GM19455 (cell line): Measurements from ENCODE around the gene COMMD7.

ENCODE experiments used
- ATAC-seq: cut with Tn5 transposase; IDR thresholded peaks from one replicate; pipeline ENCODE4 v1.9.1; 2021; ENCODE audit not compliant: unreplicated experiment

Gene COMMD7

DNA sequence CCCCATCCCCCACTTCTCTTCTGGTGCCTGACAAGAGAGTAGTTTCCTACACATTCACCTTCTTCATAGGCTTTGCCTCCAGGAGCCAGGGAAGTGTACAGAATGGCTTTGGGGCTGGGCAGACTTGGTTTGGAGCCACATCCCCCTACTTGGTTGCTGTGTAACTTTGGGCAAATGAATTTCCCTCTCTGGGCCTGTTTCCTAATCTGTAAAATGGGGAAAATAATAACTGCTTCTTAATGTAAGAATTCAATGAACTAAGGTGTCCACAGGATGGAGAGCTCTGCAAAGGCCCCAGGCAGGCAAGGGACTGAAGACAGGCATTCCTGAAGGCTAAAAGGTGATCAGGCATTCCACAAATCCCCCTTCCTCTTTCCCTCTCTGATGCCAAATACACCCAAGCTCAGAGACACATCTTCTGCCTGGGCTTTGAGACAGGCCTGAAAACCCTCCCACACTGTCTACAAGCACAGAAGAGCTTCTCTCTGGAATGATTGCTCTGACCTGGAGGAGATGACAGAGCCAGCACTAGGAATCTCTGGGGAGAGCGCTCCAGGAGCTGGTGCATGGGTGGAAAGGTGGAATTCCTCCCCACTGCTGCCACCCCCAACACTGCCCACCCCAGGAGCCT lies 62.6 kb downstream of the COMMD7 start:
- ATAC-seq, result no peak

DNA sequence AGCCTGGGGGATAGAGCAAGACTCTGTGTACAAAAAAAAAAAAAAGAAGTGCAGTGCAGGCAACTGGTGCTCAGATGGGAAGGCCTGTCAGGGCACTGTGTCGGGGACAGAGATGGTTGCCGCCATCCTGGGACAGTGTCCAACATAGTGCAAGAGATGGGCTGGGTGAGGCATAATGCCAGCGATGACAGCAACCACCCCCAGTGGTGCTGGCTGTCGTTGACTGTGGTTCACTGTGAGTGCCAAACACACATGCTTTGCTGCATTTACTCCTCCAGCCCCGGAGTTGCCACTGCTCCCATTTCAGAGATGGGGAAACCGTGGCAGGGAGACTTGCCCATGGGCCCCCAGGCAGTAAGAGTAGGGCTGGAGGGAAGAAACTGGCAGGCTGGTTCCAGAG lies 64.3 kb downstream of the COMMD7 start:
- no peak for ATAC-seq

DNA sequence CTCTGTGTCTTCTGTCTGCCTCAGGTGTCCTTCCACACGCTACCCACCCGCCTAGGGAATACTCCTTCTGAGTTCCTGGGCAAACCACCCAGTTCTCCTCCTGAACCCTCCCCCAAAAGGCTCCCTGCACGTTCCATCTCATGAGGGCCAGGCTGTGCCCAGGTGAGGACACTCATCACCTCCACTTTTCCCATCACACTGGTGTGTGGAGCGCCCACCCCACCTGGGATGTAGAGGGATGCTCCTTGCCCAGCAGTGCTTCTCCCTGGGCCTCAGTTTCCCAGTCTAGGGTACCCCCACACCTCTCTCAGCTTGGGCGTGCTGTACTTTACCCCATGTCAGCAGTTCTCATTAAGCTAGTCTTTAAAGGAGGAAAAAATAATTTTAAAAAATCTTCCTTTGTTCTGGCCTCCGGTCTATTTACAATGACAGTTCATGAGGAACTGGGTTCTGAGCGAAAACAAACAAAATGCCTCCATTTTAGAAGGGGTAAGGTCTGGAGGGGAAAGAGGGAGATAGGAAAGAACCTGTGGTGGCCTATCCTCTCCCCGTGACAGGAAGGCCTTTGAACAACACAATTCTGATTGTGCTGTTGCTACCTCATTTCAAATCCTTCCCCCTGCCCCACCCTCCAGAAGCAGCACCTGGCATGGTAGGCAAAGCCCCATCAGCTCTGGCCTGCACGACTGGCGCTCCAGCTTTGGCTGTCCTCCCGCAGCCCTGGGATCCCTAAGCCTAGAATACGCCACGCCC lies 67.9 kb downstream of the COMMD7 start:
- ATAC-seq, result no peak

DNA sequence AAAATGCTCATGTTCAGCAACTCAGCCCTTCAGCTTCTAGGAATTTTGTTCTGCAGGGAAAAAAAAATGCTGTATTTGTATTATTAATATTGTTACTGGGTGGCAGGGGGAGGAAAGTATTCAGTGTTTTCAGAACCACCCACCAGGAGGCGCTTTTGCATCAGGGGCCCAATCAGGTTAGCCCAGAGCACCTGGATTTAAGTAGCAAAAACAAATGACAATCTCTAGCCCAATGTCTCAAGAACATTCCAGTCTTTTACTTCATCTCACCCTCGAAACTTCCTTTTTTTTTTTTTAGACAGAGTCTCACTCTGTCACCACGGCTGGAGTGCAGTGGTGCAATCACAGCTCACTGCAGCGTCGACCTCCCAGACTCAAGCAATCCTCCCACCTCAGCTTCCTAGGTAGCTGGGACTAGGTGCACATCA lies 68.9 kb downstream of the COMMD7 start:
- no peak for ATAC-seq

DNA sequence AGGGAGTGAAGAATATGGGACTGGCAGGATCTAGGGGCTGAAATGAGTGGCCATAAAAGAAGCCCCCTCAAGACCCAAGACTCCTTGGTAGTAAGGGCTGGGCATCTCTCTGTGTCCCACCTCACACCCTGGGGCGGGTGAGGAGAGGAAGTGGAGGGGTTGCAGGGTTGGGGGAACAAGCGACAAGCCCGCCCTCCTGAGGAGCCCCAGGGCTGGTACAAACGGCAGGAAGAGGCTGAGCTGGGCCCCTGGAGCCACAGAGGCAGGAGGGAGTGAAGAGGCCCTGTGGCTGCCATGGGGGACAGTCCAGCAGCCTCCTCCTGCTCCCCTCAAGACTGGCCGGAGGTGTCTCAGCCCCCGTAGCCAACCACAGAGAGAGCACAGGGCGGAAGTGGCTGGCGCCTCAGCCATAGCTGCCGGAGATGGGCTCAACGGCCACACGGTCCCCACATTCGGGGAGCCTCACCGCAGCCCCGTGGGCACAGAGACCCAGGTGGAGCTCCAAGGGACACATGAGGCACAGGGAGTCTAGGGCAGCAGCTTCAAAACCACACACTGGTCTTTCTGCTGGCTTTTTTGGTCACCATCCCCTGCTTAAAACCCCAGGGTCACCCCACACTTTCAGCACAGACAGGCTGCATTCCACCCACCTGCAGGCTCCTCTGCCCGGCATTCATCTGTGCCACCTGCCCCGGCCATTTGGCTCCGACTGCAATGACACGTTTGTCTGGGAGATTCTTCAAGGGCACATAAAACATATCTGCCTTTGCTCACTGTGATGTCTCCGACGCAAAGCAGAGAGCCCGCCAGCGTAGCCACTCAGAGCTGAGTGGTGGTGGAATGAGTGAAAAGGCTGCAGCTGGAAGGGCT lies 70.0 kb downstream of the COMMD7 start:
- ATAC-seq, result peak; percentile 52

DNA sequence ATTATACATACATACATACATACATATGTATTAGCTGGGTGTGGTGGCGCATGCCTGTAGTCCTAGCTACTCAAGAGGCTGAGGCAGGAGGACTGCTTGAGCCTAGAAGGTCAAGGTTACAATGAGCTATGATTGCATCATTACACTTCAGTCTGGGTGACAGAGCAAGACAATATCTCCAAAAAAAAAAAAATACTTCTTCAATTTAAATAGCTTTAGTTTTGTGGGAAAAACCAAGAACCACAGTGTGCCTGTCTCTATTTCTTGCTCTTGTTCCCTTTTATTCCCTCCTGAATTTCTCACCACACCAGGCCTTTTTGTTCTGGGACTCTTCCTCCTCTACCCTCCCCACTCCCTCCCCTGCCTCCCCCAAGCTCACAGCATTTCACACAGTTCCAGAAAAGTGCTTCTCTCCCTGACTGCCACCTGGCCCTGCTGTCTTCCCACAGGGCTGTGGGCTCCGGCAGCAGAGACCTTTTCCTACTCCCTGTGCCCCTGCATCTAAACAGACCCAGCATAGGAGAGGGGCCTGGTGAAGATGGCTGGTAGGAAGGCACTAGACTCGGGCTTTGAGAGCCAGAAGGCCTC lies 70.8 kb downstream of the COMMD7 start:
- ATAC-seq, result peak; percentile 19

DNA sequence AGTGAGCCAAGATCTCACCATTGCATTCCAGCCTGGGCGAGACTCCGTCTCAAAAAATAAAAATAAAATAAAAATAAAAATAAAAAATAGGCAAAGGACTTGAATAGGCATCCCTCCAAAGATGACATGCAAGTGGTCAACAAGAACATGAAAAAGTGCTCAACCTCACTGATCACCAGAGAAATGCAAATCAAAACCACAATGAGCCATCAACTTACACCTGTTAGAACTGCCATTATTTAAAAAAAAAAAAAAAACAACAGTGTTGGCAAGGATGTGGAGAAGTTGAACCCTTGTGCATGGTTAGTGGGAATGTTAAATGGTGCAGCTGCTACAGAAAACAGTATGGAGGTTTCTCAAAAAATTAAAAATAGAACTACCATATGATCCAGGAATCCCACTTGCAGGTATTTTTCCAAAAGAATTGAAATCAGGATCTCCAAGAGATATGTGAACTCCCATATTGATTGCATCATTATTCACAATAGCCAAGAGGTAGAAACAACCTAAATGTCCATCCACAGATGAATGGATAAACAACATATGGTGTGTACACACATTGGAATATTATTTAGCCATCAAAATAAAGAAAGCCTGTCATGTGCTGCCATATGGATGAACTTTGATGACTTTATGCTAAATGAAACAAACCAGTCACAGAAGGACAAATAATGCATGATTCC lies 72.4 kb downstream of the COMMD7 start:
- no peak for ATAC-seq

DNA sequence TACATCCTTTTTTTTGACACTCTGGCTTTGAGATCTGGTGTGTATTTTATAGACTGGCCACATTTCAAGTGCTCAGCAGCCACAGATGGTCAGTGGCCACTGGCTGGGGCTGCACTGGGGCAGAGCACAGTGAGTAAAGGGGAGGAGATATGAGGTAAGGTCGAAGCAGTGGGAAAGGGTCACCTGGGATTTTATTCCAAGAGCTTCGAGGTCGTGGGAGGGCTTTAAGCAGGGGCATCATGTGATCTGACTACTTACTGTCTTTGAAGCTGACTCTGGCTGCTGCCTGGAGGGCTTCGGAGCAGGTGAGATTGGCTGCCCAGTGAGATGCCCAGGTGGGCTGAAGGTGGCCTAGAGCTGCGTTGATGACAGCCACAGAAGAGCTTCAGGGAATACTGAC lies 76.2 kb downstream of the COMMD7 start:
- no peak for ATAC-seq

DNA sequence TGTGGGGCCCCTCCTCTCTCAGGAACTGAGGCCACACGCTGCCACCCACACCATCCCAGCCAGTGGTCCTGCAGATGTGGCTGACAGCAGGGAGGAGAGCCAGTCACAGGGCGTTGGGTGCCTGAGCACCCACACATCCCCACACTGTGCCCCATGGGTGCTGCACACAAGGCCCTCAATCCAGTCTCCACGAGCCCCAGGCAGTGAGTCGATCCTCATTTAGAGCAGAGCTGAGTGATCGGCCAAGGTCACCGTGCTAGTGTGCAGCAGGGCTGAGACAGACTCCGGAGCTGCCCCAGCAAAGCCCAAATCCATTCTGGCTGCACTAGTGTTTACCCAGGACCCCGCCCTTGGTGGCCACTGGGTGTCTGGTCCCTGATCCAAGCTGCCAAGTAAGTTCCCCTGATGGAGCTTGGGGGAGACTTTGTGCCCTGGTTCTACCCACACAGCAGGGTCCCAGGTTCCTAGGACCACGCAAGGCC lies 78.5 kb downstream of the COMMD7 start:
- no peak for ATAC-seq

DNA sequence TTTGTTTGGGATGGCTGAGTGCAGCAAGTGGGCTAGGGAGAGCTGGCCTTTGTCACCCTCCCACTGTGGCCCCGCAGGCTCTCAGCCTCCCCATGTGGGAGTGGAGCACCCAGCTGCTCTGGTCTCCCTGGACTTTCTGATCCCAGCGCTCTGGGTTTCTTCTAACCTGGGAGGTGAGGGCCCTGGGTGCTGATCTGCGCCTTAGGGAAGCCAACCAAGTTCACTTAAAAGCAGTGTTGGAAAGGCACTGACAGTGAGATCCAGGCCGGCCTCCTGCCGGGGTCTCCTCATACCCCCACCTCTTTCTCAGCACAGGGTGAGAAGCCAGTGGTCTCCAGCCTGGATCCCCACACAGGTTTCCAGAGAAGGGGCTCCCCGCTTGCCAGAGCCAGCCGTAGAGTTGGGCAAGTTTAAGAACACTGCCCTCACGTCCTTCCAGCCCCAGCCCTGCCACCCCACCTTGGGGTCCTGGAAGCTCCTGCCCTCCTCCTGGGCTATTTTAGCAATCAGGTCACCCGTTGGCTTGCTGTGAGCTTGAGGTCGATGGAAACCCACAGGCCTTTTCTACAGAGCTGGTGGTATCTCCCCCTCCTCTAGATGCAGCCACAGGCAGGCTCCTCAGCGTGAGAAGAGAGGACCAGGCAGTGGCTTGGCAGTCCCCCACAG lies 79.1 kb downstream of the COMMD7 start:
- no peak for ATAC-seq

DNA sequence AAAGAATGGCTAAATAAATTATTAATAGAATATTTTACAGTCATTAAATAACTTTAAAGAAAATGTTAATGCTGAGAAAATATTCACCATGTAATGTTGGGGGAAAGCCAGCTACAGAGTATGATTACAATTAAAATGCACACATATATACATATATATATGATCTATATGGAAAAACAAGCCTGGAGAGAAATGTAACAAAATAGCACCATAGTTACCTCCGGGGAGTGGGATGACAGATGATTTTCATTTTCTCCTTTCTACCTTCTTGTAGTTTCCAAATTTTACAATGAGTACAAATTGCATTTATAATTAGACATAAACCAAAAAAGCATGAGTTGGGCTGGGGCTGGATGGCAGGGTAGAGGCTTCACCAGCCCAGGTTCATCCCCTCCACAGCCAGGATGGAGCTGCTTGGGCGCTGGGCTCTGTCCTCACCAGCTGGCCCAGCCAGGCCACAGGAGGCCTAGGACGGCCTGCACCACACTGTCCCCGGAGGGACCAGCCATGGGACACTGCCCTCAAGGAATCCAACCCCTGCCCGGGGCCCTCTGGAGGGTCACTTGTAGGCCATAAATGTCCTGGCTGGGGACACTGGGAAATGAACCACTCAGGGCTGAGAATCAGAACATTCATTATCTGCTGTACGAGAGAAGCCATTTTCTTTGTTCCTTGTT lies 79.8 kb downstream of the COMMD7 start:
- ATAC-seq, result no peak

DNA sequence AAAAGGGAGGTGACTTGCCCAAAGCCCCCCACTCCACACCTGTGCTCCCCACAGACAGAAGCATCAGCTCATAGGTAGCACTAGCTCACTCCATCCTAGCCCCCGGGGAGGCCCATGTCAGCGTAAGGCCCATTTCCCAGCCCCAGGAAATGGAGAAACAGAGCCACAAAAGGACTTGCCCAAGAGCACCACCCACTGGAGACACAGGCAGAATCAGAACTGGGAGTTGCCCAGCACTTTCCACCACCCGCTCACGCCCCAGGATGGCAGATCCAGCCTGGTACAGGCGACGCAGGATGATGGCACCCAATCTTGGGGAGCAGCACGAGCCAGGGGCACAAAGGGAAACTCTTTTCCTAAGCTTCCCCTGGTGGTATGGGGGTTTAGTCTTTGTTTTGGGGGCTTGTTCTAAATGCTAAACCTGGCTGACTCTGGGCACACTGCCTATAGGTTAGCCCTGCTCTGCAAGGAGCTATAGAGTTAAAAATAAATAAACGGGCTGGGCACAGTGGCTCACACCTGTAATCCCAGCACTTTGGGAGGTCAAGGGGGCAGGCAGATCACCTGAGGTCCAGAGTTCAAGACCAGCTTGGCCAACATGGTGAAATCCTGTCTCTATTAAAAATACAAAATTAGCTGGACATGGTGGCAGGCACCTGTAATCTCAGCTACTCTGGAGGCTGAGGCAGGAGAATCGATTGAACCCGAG lies 81.3 kb downstream of the COMMD7 start:
- ATAC-seq, result no peak

DNA sequence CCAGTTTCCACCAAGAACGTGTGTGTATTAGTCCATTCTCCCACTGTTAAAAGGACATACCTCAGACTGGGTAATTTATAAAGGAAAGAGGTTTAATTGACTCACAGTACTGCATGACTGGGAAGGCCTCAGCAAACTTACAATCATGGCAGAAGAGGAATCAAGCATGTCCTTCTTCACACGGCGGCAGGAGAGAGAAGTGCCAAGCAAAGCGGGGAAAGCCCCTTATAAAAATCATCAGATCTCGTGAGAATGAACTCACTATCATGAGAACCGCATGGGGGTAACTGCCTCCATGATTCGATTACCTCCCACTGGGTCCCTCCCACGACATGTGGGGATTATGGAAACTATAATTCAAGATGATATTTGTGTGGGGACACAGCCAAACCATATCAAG lies 82.6 kb downstream of the COMMD7 start:
- ATAC-seq, result no peak

DNA sequence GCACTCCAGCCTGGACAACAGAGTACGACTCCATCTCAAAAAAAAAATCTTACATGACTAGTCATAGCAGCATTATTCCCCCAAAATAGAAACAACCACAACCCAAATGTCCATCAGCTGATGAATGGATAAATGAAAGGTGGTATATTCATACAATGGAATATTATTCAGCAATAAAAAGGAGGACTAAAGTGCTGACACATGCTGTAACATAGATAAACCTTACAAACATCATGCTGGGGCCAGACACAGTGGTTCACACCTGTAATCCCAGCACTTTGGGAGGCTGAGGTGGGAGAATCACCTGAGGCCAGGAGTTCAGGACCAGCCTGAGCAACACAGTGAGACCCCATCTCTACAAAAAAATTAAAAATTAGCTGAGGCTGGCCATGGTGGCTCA lies 86.4 kb downstream of the COMMD7 start:
- no peak for ATAC-seq

DNA sequence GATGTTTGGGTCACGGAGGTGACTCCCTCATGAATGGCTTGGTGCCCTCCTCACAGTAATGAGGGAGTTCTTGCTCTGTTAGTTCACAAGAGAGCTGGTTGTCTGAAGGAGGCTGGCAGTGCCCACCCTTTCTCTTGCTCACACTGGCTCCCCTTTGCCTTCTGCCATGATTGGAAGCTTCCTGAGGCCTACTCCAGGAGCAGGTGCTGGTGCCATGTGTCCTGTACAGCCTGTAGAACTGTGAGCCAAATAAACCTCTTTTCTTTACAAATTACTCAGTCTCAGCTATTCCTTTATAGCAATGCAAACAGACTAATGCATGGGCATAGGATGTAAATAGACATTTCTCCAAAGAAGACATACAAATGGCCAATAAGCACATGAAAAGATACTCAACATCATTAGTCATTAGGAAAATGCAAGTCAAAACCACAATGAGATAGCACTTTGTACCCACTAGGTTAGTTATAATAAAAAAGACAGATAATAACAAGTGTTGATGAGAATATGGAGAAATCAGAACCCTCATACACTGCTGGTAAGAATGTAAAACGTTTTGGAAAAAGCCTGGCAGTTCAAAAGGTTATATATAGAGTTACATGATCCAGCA lies 87.3 kb downstream of the COMMD7 start:
- ATAC-seq, result no peak

DNA sequence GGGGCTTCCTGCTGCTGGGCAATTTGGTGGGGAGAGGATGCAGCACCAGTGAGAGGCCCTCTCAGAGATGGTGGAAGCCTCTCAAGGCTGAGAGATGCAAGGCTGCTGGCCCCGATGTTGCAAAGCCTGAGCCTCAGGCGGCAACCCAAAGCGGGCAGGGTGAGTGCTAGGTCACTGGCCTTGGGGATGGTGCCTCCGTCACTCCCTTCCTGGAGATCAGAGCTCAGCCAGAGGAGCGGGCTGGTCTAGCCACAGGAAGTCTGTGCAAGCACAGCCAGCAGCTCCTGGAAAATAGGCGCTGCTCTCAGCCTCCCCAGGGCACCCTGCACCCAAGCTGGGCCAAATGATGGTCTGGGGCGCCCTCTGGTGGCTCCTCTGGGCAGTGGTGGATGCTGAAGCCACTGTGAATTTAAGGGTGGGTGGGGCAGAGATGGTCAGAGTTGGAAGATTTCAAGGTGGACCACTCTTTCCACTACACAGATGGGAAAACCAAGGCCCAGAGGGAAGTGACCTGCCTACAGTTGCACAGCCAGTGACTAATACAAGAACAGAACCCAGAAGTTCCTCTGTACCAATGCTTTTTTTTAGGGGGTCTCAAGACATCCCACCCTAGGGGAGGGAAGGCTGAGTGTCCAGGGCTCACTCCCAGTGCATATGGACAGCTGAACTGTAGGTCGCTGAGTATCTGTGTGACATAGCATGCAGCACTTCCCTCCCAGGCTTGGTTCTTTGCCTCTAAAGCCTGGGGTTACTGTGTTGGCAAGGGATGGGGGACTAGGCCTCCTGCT lies 90.3 kb downstream of the COMMD7 start:
- ATAC-seq, result no peak
